GM21723 (cell line): ENCODE measurements around the gene AK3.

Experiments used
- ATAC-seq: cut with Tn5 transposase; IDR thresholded peaks from one replicate; pipeline ENCODE4 v1.9.1; 2021; ENCODE audit warnings: mild to moderate bottlenecking, moderate library complexity; ENCODE audit not compliant: unreplicated experiment

Gene AK3

GRCh38 chr9:4750023-4750673 is 9.1 kb upstream of the AK3 start:
- ATAC-seq: no peak

- no peak for ATAC-seq
These were observed 7.6 kb upstream of the AK3 start for GRCh38 chr9:4748612-4749011.

GRCh38 chr9:4746278-4747030 is 5.5 kb upstream of the AK3 start:
- no peak for ATAC-seq

- no peak for ATAC-seq
These were observed 2.3 kb upstream of the AK3 start for GRCh38 chr9:4743131-4743875.

- no peak for ATAC-seq
These were observed 1.2 kb upstream of the AK3 start for GRCh38 chr9:4742246-4742645.

- ATAC-seq: peak; percentile 7
These were observed 525 bp upstream of the AK3 start for GRCh38 chr9:4741365-4742089.

GRCh38 chr9:4740388-4740637 is 689 bp downstream of the AK3 start:
- no peak for ATAC-seq

GRCh38 chr9:4739587-4740387 is 1.2 kb downstream of the AK3 start:
- ATAC-seq: no peak

GRCh38 chr9:4738866-4739586 is 2.0 kb downstream of the AK3 start:
- no peak for ATAC-seq

- ATAC-seq: no peak
These were observed 6.9 kb downstream of the AK3 start for GRCh38 chr9:4734150-4734549.

- no peak for ATAC-seq
These were observed 8.1 kb downstream of the AK3 start for GRCh38 chr9:4732890-4733289.

GRCh38 chr9:4727593-4727992 is 13.4 kb downstream of the AK3 start:
- ATAC-seq: no peak

GRCh38 chr9:4725706-4726442 is 15.1 kb downstream of the AK3 start:
- ATAC-seq: no peak

GRCh38 chr9:4721736-4722135 is 19.3 kb downstream of the AK3 start:
- ATAC-seq: no peak

GRCh38 chr9:4718911-4719310 is 22.1 kb downstream of the AK3 start:
- ATAC-seq: no peak

GRCh38 chr9:4717815-4718214 is 23.2 kb downstream of the AK3 start:
- no peak for ATAC-seq

- ATAC-seq: no peak
These were observed 24.8 kb downstream of the AK3 start for GRCh38 chr9:4716163-4716562.

- ATAC-seq: no peak
These were observed 26.6 kb downstream of the AK3 start for GRCh38 chr9:4714266-4715016.

- no peak for ATAC-seq
These were observed 27.2 kb downstream of the AK3 start for GRCh38 chr9:4713849-4714248.
